Measurements from ENCODE around the gene LRRC42. TPM values are rescaled to one million over a fixed set of nuclear protein-coding genes. Genes with fewer than 3 reads are reported as not detected.

Gene LRRC42
- total RNA-seq, 4 donors from 2014 or later, result 0.51 to 30.7 (median 25.1) TPM

DNA sequence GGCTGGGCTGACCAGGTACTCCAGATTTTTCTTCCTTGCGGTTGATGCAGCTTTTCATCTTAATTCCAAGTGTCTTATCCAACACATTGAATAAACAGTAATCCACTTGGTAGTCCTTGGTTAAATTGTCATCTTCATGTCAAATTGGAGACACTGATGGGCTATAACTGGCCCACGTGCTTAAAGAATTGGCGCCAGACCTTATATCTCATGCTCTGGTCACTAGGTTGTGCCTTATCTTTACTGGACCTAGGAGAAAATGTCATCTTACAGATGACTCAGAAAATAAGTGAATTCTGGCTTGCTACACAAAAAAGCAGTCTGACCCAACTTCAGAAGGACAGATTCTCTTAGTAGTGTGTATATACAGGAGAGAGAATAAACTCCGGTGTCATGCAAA is 16.2 kb downstream of the LRRC42 start:
- H3K27me3 ChIP-seq, result no peaks in the 10 kb centered on the region
- H3K4me1 ChIP-seq, result no peaks in the 10 kb centered on the region
- H3K27ac ChIP-seq, result no peak overlapping the region
- TF ChIP-seq CTCF (IDR thresholded peaks at IDR 0.05), result no peak
- TF ChIP-seq POLR2A (IDR thresholded peaks at IDR 0.05), result no peak
- no peak for DNase-seq
- intact Hi-C loops (cut with DNase I; ENCODE audit: low total_unique reads), result no loop called here
- no peaks in the 10 kb centered on the region for H3K9me3 ChIP-seq
- no peak overlapping the region for H3K4me3 ChIP-seq
- H3K36me3 ChIP-seq, result no peaks in the 10 kb centered on the region

GRCh38 chr1:53963460-53963859 is 17.3 kb downstream of the LRRC42 start:
- Histone ChIP-seq H3K27me3 (no peaks in the 10 kb centered on the region), H3K36me3 (no peaks in the 10 kb centered on the region), H3K4me3 (no peak overlapping the region), H3K9me3 (no peaks in the 10 kb centered on the region), H3K27ac (no peak overlapping the region), H3K4me1 (no peaks in the 10 kb centered on the region)
- TF ChIP-seq CTCF (IDR thresholded peaks at IDR 0.05) (no peak), POLR2A (IDR thresholded peaks at IDR 0.05) (no peak)
- intact Hi-C loops (cut with DNase I; ENCODE audit: low total_unique reads), result no loop called here
- DNase-seq, result no peak

DNA sequence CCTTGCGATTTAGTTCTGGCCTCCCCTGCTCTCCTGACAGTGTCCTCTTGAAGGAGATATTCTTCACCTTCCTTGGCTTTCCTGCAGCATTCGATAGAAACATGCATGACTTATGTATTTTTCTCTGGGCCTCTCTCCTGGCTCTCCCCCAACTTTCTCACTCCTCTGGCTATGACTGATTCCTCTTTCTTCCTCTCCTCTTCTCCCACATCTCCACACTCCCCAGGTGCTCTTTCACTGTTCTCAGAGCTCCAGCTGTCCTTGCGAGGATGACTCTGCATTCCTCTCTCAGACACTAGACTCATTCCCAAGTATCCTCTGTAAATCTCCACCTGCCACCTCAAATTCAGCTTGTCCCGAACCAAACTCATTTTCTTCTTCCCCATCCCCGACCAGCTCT is 18.0 kb downstream of the LRRC42 start:
- intact Hi-C loops (cut with DNase I; ENCODE audit: low total_unique reads), result no loop called here

GRCh38 chr1:53966794-53967193 is 20.6 kb downstream of the LRRC42 start:
- H3K27me3 ChIP-seq, result no peaks in the 10 kb centered on the region
- intact Hi-C loops (cut with DNase I; ENCODE audit: low total_unique reads), result no loop called here
- no peaks in the 10 kb centered on the region for H3K9me3 ChIP-seq
- no peaks in the 10 kb centered on the region for H3K4me1 ChIP-seq
- no peak overlapping the region for H3K27ac ChIP-seq
- TF ChIP-seq POLR2A (IDR thresholded peaks at IDR 0.05) (no peak), CTCF (IDR thresholded peaks at IDR 0.05) (no peak)
- DNase-seq, result no peak
- no peaks in the 10 kb centered on the region for H3K36me3 ChIP-seq
- no peak overlapping the region for H3K4me3 ChIP-seq

More for the DNA sequence above, 18.0 kb downstream of the LRRC42 start:
- no peak for TF ChIP-seq POLR2A (IDR thresholded peaks at IDR 0.05)
- TF ChIP-seq CTCF (IDR thresholded peaks at IDR 0.05), result no peak
- Histone ChIP-seq H3K4me3 (no peak overlapping the region), H3K27ac (no peak overlapping the region), H3K4me1 (no peaks in the 10 kb centered on the region), H3K9me3 (no peaks in the 10 kb centered on the region), H3K36me3 (no peaks in the 10 kb centered on the region), H3K27me3 (no peaks in the 10 kb centered on the region)
- no peak for DNase-seq

DNA sequence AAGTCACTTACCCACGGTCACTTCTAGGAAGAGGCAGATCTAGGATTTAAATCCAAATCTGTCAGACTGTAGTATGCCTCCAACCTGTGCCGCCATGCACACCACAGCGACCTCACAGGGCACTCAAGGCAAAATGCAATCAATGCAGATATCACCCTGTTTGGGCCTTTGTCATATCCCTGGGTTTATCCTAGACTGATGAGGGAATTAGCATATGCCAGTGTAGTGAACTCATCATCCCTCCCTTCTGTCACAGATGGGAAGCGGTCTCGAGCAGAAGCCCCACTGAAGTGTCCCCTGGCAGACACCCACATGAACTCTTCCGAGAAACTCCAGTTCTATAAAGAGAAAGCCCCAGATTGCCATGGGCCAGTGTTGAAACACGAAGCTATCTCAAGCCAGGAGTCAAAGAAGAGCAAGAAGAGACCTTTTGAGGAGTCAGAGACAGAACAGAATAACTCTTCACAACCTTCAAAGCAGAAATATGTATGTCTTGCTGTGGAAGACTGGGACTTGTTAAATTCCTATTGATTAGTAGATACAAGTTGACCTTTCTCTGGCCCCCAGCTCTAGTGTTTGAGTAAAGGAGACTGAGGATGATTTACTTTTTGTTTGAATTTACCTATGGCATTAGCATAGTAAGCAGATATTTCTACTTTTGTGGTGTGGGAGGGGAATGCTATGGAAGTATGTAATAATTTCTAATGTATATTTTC is 21.4 kb downstream of the LRRC42 start:
- no peak overlapping the region for H3K27ac ChIP-seq
- H3K36me3 ChIP-seq, result no peaks in the 10 kb centered on the region
- intact Hi-C loops (cut with DNase I; ENCODE audit: low total_unique reads), result no loop called here
- no peak for TF ChIP-seq CTCF (IDR thresholded peaks at IDR 0.05)
- no peak for TF ChIP-seq POLR2A (IDR thresholded peaks at IDR 0.05)
- no peaks in the 10 kb centered on the region for H3K27me3 ChIP-seq
- no peaks in the 10 kb centered on the region for H3K4me1 ChIP-seq
- no peak for DNase-seq
- no peak overlapping the region for H3K4me3 ChIP-seq
- H3K9me3 ChIP-seq, result no peaks in the 10 kb centered on the region
